WTC11 (cell line): ENCODE data around the gene FLT3. TPM values are rescaled to one million over a fixed set of nuclear protein-coding genes. Genes with fewer than 3 reads are reported as not detected.

Experiments used
- ATAC-seq: fragments of 200-7000 bp; cut with Tn5 transposase; 2 replicates; pipeline ENCODE4 v1.10.0; 2021; ENCODE audit warnings: mild to moderate bottlenecking, moderate library complexity
- CTCF ChIA-PET: fragments of 300-600 bp; sonication (Branson Sonifier 250); formaldehyde crosslinking; loops from one replicate; lab custom pipeline; 2021; ENCODE audit warnings: antibody characterized with exemption; lab: Charles Lee
- POLR2A ChIA-PET: fragments of 350-600 bp; sonication (Branson Sonifier 250); formaldehyde crosslinking; loops from one replicate; lab custom pipeline; 2021; ENCODE audit warnings: antibody characterized with exemption; lab: Charles Lee
- DNase-seq: peaks from one replicate; pipeline ENCODE4 v3.0.0; 2021; ENCODE audit warnings: low spot score
- H3K27ac Mint-ChIP-seq: 2 replicates; pipeline ENCODE4 v1.8.0; 2021; ENCODE audit warnings: mixed read lengths
- H3K27me3 Mint-ChIP-seq: 2 replicates; pipeline ENCODE4 v1.8.0; 2021; ENCODE audit warnings: low read depth, mild to moderate bottlenecking, moderate library complexity, mixed read lengths
- H3K36me3 Mint-ChIP-seq: 2 replicates; pipeline ENCODE4 v1.8.0; 2021; ENCODE audit warnings: mixed read lengths
- H3K4me1 Mint-ChIP-seq: 2 replicates; pipeline ENCODE4 v1.8.0; 2022; ENCODE audit warnings: mixed read lengths
- H3K4me3 Mint-ChIP-seq: 2 replicates; pipeline ENCODE4 v1.8.0; 2021; ENCODE audit warnings: mild to moderate bottlenecking, moderate library complexity, mixed read lengths
- H3K9me3 Mint-ChIP-seq: 2 replicates; pipeline ENCODE4 v1.8.0; 2021; ENCODE audit warnings: mixed read lengths
- CTCF ChIP-seq: fragments of 200-600 bp; IDR thresholded peaks from 2 replicates; pipeline ENCODE4 v1.8.0; 2022; ENCODE audit warnings: antibody characterized with exemption
- FOXP4 ChIP-seq: sonication (generic); formaldehyde crosslinking; IDR thresholded peaks from 2 replicates; pipeline ENCODE4 v1.8.0; 2022; ENCODE audit warnings: mild to moderate bottlenecking, missing genetic modification reagents
- GABPB1 ChIP-seq: sonication (generic); formaldehyde crosslinking; IDR thresholded peaks from 2 replicates; pipeline ENCODE4 v1.8.1; 2023; ENCODE audit warnings: mild to moderate bottlenecking, missing genetic modification reagents
- MAX ChIP-seq: sonication (generic); formaldehyde crosslinking; IDR thresholded peaks from 2 replicates; pipeline ENCODE4 v1.8.0; 2022; ENCODE audit warnings: mild to moderate bottlenecking, missing genetic modification reagents
- PRDM15 ChIP-seq: sonication (generic); formaldehyde crosslinking; IDR thresholded peaks from 2 replicates; pipeline ENCODE4 v1.8.0; 2022; ENCODE audit warnings: missing genetic modification reagents
- TEAD1 ChIP-seq: sonication (generic); formaldehyde crosslinking; IDR thresholded peaks from 2 replicates; pipeline ENCODE4 v1.8.0; 2022; ENCODE audit warnings: mild to moderate bottlenecking, missing genetic modification reagents
- ZBTB43 ChIP-seq: sonication (generic); formaldehyde crosslinking; IDR thresholded peaks from 2 replicates; pipeline ENCODE4 v1.8.1; 2023; ENCODE audit warnings: mild to moderate bottlenecking, missing genetic modification reagents
- ZNF281 ChIP-seq: sonication (generic); formaldehyde crosslinking; IDR thresholded peaks from 2 replicates; pipeline ENCODE4 v1.8.0; 2023; ENCODE audit warnings: mild to moderate bottlenecking, missing genetic modification reagents
- ZNF423 ChIP-seq: fragments of 250-450 bp; sonication (Bioruptor Pico); IDR thresholded peaks from 2 replicates; pipeline ENCODE4 v2.1.2; 2022; ENCODE audit warnings: mild to moderate bottlenecking, moderate library complexity
- total RNA-seq: library from RNA; stranded (reverse); gene quantifications from 3 replicates; pipeline ENCODE4 v1.2.3, GENCODE V29; 2021

Gene FLT3
- total RNA-seq, 1 experiment from 2014 or later, result 0.15 TPM

GRCh38 chr13:27961227-27962085, 138.9 kb downstream of the FLT3 start:
- H3K36me3 Mint-ChIP-seq, result no peaks in the 10 kb centered on the region
- POLR2A ChIA-PET, result no interaction called here
- TF ChIP-seq PRDM15 (no peak), ZNF423 (CRISPR knock-in tag) (peak; percentile 38; the same call in 1 of the 2 replicates), TEAD1 (CRISPR knock-in tag) (peak; percentile 79; the same call in 1 of the 2 replicates), ZNF281 (CRISPR knock-in tag) (peak; percentile 68; the same call in 1 of the 2 replicates)
- CTCF ChIA-PET, result interaction anchor here (0.7 to 3.6 kb wide), 23 partner anchors 8 to 600 kb away, joined by 3 to 46 read pairs (median 7); partner anchors contain the start of genes CDX2 and PDX1
- ATAC-seq (peak; percentile 13), DNase-seq (peak; percentile 65)
- H3K4me3 Mint-ChIP-seq, result peak overlapping the region; percentile 55
- H3K4me1 Mint-ChIP-seq, result peaks cover 44% of the 10 kb centered on the region
- peaks cover 100% of the 10 kb centered on the region for H3K27me3 Mint-ChIP-seq
- no peak overlapping the region for H3K27ac Mint-ChIP-seq
- no peaks in the 10 kb centered on the region for H3K9me3 Mint-ChIP-seq

GRCh38 chr13:27960362-27961226, 139.8 kb downstream of the FLT3 start:
- Mint-ChIP-seq H3K27me3 (peaks cover 100% of the 10 kb centered on the region), H3K27ac (no peak overlapping the region), H3K4me1 (peaks cover 37% of the 10 kb centered on the region), H3K36me3 (no peaks in the 10 kb centered on the region), H3K4me3 (peak overlapping the region; percentile 56), H3K9me3 (no peaks in the 10 kb centered on the region)
- ChIA-PET CTCF (interaction anchor here (0.5 to 3.6 kb wide), 31 partner anchors 9 to 599 kb away, joined by 3 to 46 read pairs (median 5); partner anchors contain the start of genes CDX2 and PDX1), POLR2A (no interaction called here)
- DNase-seq, result peak; percentile 89
- ATAC-seq, result peak; percentile 76
- no peak for TF ChIP-seq FOXP4
- peak; percentile 55 for TF ChIP-seq CTCF
- peak; percentile 63; the same call in 1 of the 2 replicates for TF ChIP-seq GABPB1 (CRISPR knock-in tag)
- TF ChIP-seq ZBTB43, result no peak
- peak; percentile 31; the same call in 1 of the 2 replicates for TF ChIP-seq MAX (CRISPR knock-in tag)
